HCT116 (cell line): ENCODE measurements around the gene CKMT2. TPM values are rescaled to one million over a fixed set of nuclear protein-coding genes. Genes with fewer than 3 reads are reported as not detected.
A peak's percentile ranks its signal among the peaks of the same experiment; 100 is the strongest.

Experiments
- ATAC-seq: fragments of 200-7000 bp; cut with Tn5 transposase; 2 replicates; pipeline ENCODE4 v1.9.1; 2020; ENCODE audit warnings: mild to moderate bottlenecking, moderate library complexity
- BruUV-seq: library from RNA; stranded (reverse); fragments of 400-500 nt; replicated peaks from 2 replicates; lab custom pipeline; 2021; lab: Mats Ljungman, UMichigan
- CTCF ChIA-PET: fragments of 300-600 bp; sonication (Branson Sonifier 250); formaldehyde crosslinking; loops from one replicate; lab custom pipeline; 2021; ENCODE audit warnings: antibody characterized with exemption; lab: Charles Lee
- POLR2A ChIA-PET: fragments of 300-600, 350-600 bp; sonication (Branson Sonifier 250); formaldehyde crosslinking; loops from one replicate; lab custom pipeline; 2021; ENCODE audit warnings: antibody characterized with exemption; lab: Charles Lee
- RAD21 ChIA-PET, 2 experiments: fragments of 300-600 bp; sonication (Branson Sonifier 250); formaldehyde crosslinking; loops; one replicate each; lab custom pipeline; 2023; ENCODE audit warnings: low total read pairs in 2 of 2; ENCODE audit not compliant: uncharacterized antibody in 2 of 2, unreplicated experiment in 2 of 2, low non-redundant PET in 1 of 2; lab: Charles Lee
- DNase-seq: peaks from one replicate; pipeline ENCODE4 v3.0.0-alpha.2; 2010; ENCODE audit warnings: low read depth, low spot score
- H2AFZ ChIP-seq: fragments of 200-600 bp; shearing (Covaris generic), sonication (generic); 2 replicates; pipeline ENCODE4 v1.6.1; 2017; ENCODE audit warnings: low read depth, mixed run types, mixed read lengths, antibody characterized with exemption, low read length; ENCODE audit not compliant: poor library complexity, severe bottlenecking
- H3K27ac ChIP-seq: 2 replicates; pipeline ENCODE4 v1.5.1; 2012; ENCODE audit warnings: low read depth, low read length
- H3K27me3 ChIP-seq: fragments of 200-600 bp; sonication (generic); 2 replicates; pipeline ENCODE4 v1.6.1; 2016; ENCODE audit warnings: mixed run types, low read length, mixed read lengths; ENCODE audit not compliant: insufficient read depth
- H3K36me3 ChIP-seq, 2 experiments: fragments of 200-500 bp in 1 of 2; fragments of 200-600 bp in 1 of 2; sonication (Bioruptor generic) in 1 of 2; sonication (generic) in 1 of 2; 2 replicates each; pipeline versions ENCODE4 v1.5.1 to v1.6.1; 2014 to 2016; ENCODE audit warnings: low read length in 2 of 2, inconsistent platforms in 1 of 2, mixed read lengths in 1 of 2, mixed run types in 1 of 2; ENCODE audit not compliant: insufficient read depth in 2 of 2, control insufficient read depth in 1 of 2
- H3K4me1 ChIP-seq, 2 experiments: fragments of 200-600 bp in 1 of 2; sonication (generic) in 1 of 2; 2 replicates each; pipeline versions ENCODE4 v1.5.1 to v1.6.1; 2012 to 2017; ENCODE audit warnings: low read length in 2 of 2, inconsistent platforms in 1 of 2, mild to moderate bottlenecking in 1 of 2, mixed read lengths in 1 of 2, mixed run types in 1 of 2, moderate library complexity in 1 of 2; ENCODE audit not compliant: insufficient read depth in 2 of 2, control insufficient read depth in 1 of 2
- H3K4me2 ChIP-seq: fragments of 200-600 bp; sonication (generic); 2 replicates; pipeline ENCODE4 v1.6.1; 2017; ENCODE audit warnings: mixed run types, low read length, mixed read lengths
- H3K4me3 ChIP-seq, 2 experiments: fragments of 200-600 bp in 1 of 2; sonication (generic) in 1 of 2; replicated peaks in 1 of 2; 2 replicates each; pipeline ENCODE4 v1.5.1; 2011 to 2016; ENCODE audit warnings: low read length in 2 of 2, control low read depth in 1 of 2, low read depth in 1 of 2, mild to moderate bottlenecking in 1 of 2, mixed read lengths in 1 of 2, mixed run types in 1 of 2
- H3K79me2 ChIP-seq: fragments of 200-600 bp; sonication (generic); 2 replicates; pipeline ENCODE4 v1.6.1; 2017; ENCODE audit warnings: mild to moderate bottlenecking, mixed run types, low read length, moderate library complexity, mixed read lengths; ENCODE audit not compliant: insufficient read depth
- H3K9ac ChIP-seq: fragments of 200-600 bp; sonication (generic); 2 replicates; pipeline ENCODE4 v1.6.1; 2016; ENCODE audit warnings: low read length, mixed read lengths
- H3K9me2 ChIP-seq: fragments of 200-600 bp; sonication (generic), shearing (Covaris generic); 2 replicates; pipeline ENCODE4 v1.6.1; 2017; ENCODE audit warnings: mixed run types, mild to moderate bottlenecking, moderate library complexity; ENCODE audit not compliant: insufficient read depth
- H3K9me3 ChIP-seq, 2 experiments: fragments of 200-500 bp in 1 of 2; fragments of 200-600 bp in 1 of 2; sonication (Bioruptor generic) in 1 of 2; sonication (generic) in 1 of 2; 2 replicates each; pipeline ENCODE4 v1.6.1; 2014 to 2017; ENCODE audit warnings: low read length in 2 of 2, mixed read lengths in 2 of 2, inconsistent platforms in 1 of 2, low read depth in 1 of 2, mild to moderate bottlenecking in 1 of 2, mixed run types in 1 of 2, moderate library complexity in 1 of 2; ENCODE audit not compliant: control insufficient read depth in 1 of 2, insufficient read depth in 1 of 2
- H4K20me1 ChIP-seq: fragments of 200-600 bp; sonication (generic), shearing (Covaris generic); 2 replicates; pipeline ENCODE4 v1.6.1; 2017; ENCODE audit warnings: mixed run types, mild to moderate bottlenecking, moderate library complexity; ENCODE audit not compliant: insufficient read depth
- CEBPB ChIP-seq: IDR thresholded peaks from 2 replicates; pipeline ENCODE4 v1.6.1; 2012; ENCODE audit warnings: low read depth
- ELF1 ChIP-seq: IDR thresholded peaks from 2 replicates; pipeline ENCODE4 v1.6.1; 2012; ENCODE audit warnings: low read depth, borderline replicate concordance
- EZH2phosphoT487 ChIP-seq: fragments of 200-600 bp; IDR thresholded peaks from 2 replicates; pipeline ENCODE4 v1.6.1; 2018; ENCODE audit warnings: antibody characterized with exemption, borderline replicate concordance
- JUND ChIP-seq: IDR thresholded peaks from 2 replicates; pipeline ENCODE4 v1.6.1; 2012
- POLR2A ChIP-seq: IDR thresholded peaks from 2 replicates; pipeline ENCODE4 v1.7.0; 2011; ENCODE audit warnings: borderline replicate concordance; ENCODE audit not compliant: insufficient read depth, insufficient read length; ENCODE audit errors: extremely low read depth
- RAD21 ChIP-seq: IDR thresholded peaks from 2 replicates; pipeline ENCODE4 v1.6.1; 2012; ENCODE audit warnings: low read depth, mild to moderate bottlenecking
- SIN3A ChIP-seq: IDR thresholded peaks from 2 replicates; pipeline ENCODE4 v1.6.1; 2012; ENCODE audit warnings: low read depth
- SP1 ChIP-seq: IDR thresholded peaks from 2 replicates; pipeline ENCODE4 v1.6.1; 2012; ENCODE audit warnings: low read depth
- SRF ChIP-seq: IDR thresholded peaks from 2 replicates; pipeline ENCODE4 v1.6.1; 2012; ENCODE audit warnings: low read depth
- TCF7L2 ChIP-seq: IDR thresholded peaks from 2 replicates; pipeline ENCODE4 v1.7.0; 2011; ENCODE audit warnings: borderline replicate concordance, inconsistent platforms; ENCODE audit not compliant: insufficient read depth, insufficient read length; ENCODE audit errors: extremely low read depth
- ZFX ChIP-seq: fragments of 450-650 bp; IDR thresholded peaks from 2 replicates; pipeline ENCODE4 v1.6.1; 2017
- intact Hi-C: fragments of 100-400 bp; cut with micrococcal nuclease; formaldehyde crosslinking; loops from 2 replicates; pipeline ENCODE4 v1.10.0; 2022
- total RNA-seq: library from RNA; stranded (reverse); gene quantifications from one replicate; pipeline ENCODE4 v1.2.1, GENCODE V29; 2021; ENCODE audit not compliant: unreplicated experiment
- TF ChIP-seq, protein P1 (sequence below): IDR thresholded peaks from 2 replicates; pipeline ENCODE4 v1.6.1; 2012
- TF ChIP-seq, protein P2 (sequence below), 3 experiments: fragments of 200-600 bp in 1 of 3; sonication (generic) in 1 of 3; IDR thresholded peaks in 2 of 3; conservative IDR thresholded peaks in 1 of 3; 2 replicates each; pipeline ENCODE4 v1.5.1; 2012 to 2017; ENCODE audit warnings: low read depth in 2 of 3, low read length in 2 of 3, antibody characterized with exemption in 1 of 3, borderline replicate concordance in 1 of 3, control low read depth in 1 of 3, mild to moderate bottlenecking in 1 of 3, mixed read lengths in 1 of 3, mixed run types in 1 of 3, moderate library complexity in 1 of 3; ENCODE audit not compliant: insufficient read depth in 1 of 3
- TF ChIP-seq, protein P3 (sequence below): IDR thresholded peaks from 2 replicates; pipeline ENCODE4 v1.6.1; 2012; ENCODE audit warnings: low read depth

Gene CKMT2
- total RNA-seq, 1 experiment from 2014 or later = not detected

DNA sequence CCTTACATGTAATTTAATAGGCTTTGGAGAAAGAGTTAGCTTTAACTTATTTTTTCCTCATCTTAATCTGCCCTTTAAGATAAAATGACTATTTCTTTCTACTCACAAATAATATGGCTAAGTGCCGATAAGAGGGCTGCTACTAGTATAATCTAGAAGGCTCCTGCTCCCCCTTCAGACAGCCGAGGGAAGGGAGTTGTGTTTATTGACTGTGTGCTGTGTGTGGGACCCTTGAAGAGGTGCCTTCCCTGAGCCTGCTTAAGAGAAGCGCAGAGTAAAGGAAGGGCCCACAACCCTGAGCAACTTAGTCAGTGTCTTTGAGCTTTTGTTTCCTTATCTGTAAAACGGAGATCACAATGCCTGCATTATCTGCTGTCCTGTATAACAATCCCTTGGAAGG is 28.1 kb upstream of the CKMT2 start:
- H3K36me3 ChIP-seq = no peaks in the 10 kb centered on the region
- H3K27ac ChIP-seq = no peak overlapping the region
- H3K79me2 ChIP-seq = no peaks in the 10 kb centered on the region
- POLR2A ChIA-PET = no interaction called here
- CTCF ChIA-PET = no interaction called here
- no TSS peak for BruUV-seq
- H3K9me3 ChIP-seq = no peaks in the 10 kb centered on the region
- H3K4me1 ChIP-seq = peaks cover 0 to 14% of the 10 kb centered on the region in 2 experiments; a peak in 1 of 4 replicates
- ATAC-seq = no peak
- intact Hi-C loops = no loop called here
- no peak overlapping the region for H2AFZ ChIP-seq
- no peak overlapping the region for H3K4me2 ChIP-seq
- no peaks in the 10 kb centered on the region for H4K20me1 ChIP-seq
- RAD21 ChIA-PET = no interaction called here
- H3K27me3 ChIP-seq = no peaks in the 10 kb centered on the region
- no peak overlapping the region for H3K4me3 ChIP-seq
- H3K9ac ChIP-seq = no peak overlapping the region
- TF ChIP-seq SIN3A = no peak
- TF ChIP-seq EZH2phosphoT487 = no peak
- TF ChIP-seq RAD21 = no peak
- TF ChIP-seq, protein P1, sequence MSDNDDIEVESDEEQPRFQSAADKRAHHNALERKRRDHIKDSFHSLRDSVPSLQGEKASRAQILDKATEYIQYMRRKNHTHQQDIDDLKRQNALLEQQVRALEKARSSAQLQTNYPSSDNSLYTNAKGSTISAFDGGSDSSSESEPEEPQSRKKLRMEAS = no peak
- TF ChIP-seq, protein P2, sequence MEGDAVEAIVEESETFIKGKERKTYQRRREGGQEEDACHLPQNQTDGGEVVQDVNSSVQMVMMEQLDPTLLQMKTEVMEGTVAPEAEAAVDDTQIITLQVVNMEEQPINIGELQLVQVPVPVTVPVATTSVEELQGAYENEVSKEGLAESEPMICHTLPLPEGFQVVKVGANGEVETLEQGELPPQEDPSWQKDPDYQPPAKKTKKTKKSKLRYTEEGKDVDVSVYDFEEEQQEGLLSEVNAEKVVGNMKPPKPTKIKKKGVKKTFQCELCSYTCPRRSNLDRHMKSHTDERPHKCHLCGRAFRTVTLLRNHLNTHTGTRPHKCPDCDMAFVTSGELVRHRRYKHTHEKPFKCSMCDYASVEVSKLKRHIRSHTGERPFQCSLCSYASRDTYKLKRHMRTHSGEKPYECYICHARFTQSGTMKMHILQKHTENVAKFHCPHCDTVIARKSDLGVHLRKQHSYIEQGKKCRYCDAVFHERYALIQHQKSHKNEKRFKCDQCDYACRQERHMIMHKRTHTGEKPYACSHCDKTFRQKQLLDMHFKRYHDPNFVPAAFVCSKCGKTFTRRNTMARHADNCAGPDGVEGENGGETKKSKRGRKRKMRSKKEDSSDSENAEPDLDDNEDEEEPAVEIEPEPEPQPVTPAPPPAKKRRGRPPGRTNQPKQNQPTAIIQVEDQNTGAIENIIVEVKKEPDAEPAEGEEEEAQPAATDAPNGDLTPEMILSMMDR (IDR thresholded peaks at IDR 0.05 in 2 of 3, conservative IDR thresholded peaks at IDR 0.05 in 1 of 3; ENCODE audit: borderline replicate concordance in 1 of 3, insufficient read depth in 1 of 3, low read depth in 2 of 3, low read length in 2 of 3) = no peak
- TF ChIP-seq SP1 = no peak
- TF ChIP-seq JUND = no peak
- TF ChIP-seq SRF = no peak
- DNase-seq = no peak
- H3K9me2 ChIP-seq = no peaks in the 10 kb centered on the region

DNA sequence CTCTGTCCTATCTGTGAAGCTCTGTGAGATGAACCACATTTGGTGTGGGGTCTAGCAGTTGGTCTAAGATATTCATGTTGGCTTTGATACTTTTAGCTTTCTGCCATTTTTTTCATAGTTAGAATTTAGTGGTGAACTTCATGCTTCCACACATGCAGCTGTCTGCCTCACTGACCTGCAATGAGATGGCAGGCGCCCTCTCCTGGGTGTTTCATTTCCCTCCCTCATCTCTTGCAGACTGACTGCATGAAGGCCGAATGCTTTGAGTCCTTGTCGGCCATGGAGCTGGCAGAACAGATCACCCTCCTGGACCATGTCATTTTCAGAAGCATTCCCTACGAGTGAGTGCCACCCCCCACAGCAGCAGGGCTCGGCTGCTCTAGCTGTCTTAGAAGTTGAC is 26.1 kb upstream of the CKMT2 start:
- Histone ChIP-seq H3K79me2 (no peaks in the 10 kb centered on the region), H3K27ac (no peak overlapping the region), H3K9me2 (no peaks in the 10 kb centered on the region), H3K36me3 (no peaks in the 10 kb centered on the region), H3K9ac (no peak overlapping the region), H3K4me3 (no peak overlapping the region), H3K4me2 (no peak overlapping the region), H2AFZ (no peak overlapping the region), H3K9me3 (no peaks in the 10 kb centered on the region), H3K4me1 (peaks cover 0 to 17% of the 10 kb centered on the region in 2 experiments; a peak in 1 of 4 replicates), H4K20me1 (no peaks in the 10 kb centered on the region), H3K27me3 (no peaks in the 10 kb centered on the region)
- ChIA-PET POLR2A (no interaction called here), RAD21 (no interaction called here), CTCF (interaction anchor here (1.3 kb wide), 2 partner anchors 93 to 518 kb away, joined by 3 read pairs; no protein-coding TSS in a partner anchor)
- ATAC-seq (peak; percentile 76; the same call in 1 of the 2 replicates), DNase-seq (no peak)
- intact Hi-C loops = no loop called here
- BruUV-seq = no TSS peak
- TF ChIP-seq JUND (no peak), SRF (0 out of 2 replicates have a peak, but pooled peaks have one; percentile 17), CEBPB (no peak), ZFX (no peak), POLR2A (no peak), TCF7L2 (no peak), ELF1 (no peak)
- TF ChIP-seq, protein P3, sequence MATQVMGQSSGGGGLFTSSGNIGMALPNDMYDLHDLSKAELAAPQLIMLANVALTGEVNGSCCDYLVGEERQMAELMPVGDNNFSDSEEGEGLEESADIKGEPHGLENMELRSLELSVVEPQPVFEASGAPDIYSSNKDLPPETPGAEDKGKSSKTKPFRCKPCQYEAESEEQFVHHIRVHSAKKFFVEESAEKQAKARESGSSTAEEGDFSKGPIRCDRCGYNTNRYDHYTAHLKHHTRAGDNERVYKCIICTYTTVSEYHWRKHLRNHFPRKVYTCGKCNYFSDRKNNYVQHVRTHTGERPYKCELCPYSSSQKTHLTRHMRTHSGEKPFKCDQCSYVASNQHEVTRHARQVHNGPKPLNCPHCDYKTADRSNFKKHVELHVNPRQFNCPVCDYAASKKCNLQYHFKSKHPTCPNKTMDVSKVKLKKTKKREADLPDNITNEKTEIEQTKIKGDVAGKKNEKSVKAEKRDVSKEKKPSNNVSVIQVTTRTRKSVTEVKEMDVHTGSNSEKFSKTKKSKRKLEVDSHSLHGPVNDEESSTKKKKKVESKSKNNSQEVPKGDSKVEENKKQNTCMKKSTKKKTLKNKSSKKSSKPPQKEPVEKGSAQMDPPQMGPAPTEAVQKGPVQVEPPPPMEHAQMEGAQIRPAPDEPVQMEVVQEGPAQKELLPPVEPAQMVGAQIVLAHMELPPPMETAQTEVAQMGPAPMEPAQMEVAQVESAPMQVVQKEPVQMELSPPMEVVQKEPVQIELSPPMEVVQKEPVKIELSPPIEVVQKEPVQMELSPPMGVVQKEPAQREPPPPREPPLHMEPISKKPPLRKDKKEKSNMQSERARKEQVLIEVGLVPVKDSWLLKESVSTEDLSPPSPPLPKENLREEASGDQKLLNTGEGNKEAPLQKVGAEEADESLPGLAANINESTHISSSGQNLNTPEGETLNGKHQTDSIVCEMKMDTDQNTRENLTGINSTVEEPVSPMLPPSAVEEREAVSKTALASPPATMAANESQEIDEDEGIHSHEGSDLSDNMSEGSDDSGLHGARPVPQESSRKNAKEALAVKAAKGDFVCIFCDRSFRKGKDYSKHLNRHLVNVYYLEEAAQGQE = no peak
